Ramos (cell line): ENCODE results near the gene LRRC49.

Experiments used
- in situ Hi-C: fragments of 300-500 bp; cut with MboI; formaldehyde crosslinking; loops from one replicate; pipeline ENCODE4 v1.14.3; 2022; ENCODE audit warnings: low sequenced_read_pairs; ENCODE audit not compliant: unreplicated experiment

LRRC49 gene

GRCh38 chr15:71048913-71049675 lies 156.5 kb downstream of the LRRC49 start:
- in situ Hi-C loops = no loop called here

DNA sequence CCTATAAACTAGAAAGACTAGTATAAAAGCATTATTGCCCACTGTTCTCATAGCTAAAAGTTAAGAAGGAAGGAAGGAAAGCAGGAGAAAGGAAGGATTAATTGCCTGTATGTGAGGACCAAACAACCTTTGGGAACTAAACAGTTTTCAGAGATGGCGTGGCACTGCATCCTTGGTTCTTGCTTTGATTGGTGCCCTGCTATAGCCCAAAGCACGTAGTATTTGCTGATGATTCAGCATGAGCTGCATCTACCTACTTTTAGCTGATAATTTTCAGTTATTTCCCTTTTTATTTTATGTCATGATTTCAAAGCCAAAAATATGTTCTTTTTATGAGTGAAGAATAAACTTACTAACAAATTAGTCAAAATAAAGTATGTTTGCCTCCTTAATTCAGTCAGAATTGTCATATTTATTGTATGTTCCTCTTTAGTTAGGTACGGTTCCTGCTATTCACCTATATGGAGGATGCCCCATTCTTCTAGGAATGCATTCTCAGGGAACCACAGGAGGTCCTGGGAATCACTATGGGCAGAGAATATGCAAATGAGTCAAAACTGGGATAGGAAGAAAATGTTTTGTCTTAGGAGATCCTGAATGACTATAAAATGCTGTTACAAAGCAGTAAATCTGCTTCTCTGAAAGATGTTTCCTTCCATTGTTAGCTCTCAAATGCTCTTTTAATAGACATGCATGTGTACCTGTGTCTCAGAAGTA lies 157.2 kb downstream of the LRRC49 start:
- in situ Hi-C loops = no loop called here

DNA sequence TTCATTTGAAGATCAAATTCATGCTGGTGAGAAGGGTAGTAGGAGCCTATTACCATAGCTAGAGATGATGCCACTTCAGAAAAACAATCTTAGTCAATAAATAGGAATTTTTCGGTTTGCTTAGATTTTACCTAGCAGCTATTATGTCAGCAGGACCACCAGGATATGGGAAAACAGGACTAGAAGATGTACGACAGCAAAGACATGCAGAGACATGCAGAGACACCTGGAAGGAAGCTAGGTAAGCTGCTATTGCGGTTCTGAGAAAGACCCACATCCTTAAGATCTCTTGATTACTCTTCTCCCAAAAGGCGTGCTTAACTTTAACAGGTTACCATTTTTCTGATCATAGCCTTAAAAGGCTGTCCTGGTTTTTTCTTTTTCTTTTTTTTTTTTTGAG lies 157.8 kb downstream of the LRRC49 start:
- in situ Hi-C loops = no loop called here

DNA sequence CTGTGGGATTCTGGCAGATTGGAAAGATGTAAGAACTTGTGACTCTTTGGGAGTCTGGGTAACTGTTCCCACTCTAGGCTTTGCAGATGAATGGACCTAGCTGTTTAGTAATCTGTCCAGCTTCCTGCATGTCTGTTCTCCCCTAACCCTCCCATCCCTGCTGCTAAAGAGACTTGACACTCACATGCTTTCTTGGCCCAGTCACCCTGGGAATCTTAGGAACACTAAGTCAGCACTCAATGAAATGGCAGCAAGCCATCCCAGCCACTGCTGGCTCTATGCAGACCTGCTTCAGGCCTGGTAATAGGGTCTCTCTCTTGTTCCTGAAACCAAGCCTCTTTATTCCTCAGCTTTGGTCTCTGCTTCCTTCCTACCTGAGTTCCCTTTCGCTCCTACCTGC lies 158.9 kb downstream of the LRRC49 start:
- in situ Hi-C loops = no loop called here

- in situ Hi-C loops = no loop called here
Measured at GRCh38 chr15:71052356-71052755, 159.7 kb downstream of the LRRC49 start.

DNA sequence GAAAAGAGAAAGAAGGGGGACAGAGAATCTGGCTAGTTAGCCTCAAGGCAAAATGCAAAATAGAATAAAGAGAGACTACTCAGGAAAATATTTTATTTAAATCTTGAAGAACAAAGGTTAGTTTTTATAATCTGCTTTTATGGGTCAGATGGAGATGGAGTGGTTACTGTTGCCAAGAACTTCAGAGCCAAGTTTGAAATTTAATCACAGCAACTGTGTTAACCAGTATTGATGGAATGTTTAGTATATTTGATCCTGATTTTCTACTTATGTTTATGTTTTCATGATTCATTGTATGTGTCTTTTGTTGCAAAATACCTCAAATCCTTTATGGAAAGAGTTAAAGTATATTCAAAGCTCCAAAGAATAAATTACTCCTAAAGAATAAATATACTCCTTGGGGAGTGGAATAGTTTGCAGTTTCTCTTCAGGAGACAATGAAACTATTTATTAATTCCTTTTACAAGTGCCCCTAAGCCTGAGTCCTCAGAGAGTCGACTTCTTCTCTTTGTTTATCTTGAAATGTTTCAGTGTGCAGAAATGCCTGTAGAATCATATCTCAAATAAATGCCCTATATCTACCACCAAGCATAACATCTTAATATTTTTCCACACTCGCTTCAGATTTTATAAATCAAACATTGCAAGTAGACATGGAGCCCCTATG lies 161.8 kb downstream of the LRRC49 start:
- in situ Hi-C loops = no loop called here

GRCh38 chr15:71055461-71055860 lies 162.8 kb downstream of the LRRC49 start:
- in situ Hi-C loops = no loop called here

DNA sequence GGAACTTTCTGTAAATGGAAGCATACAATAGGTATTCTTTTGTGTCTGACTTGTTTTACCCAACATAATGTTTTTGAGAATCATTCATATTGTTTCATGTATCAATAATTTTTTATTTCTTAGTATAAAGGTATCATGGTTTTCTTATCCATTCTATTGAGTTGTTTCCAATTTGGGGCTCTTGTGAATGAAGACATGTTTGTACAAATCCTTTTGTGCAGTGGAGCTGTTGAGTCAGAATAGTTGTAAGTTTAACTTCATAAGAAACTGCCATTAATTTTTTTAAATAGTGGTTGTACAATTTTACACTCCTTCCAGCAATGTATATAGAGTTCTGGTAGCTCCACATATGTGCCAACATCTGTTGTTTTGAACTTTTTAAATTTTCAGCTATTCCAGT lies 163.5 kb downstream of the LRRC49 start:
- in situ Hi-C loops = no loop called here

DNA sequence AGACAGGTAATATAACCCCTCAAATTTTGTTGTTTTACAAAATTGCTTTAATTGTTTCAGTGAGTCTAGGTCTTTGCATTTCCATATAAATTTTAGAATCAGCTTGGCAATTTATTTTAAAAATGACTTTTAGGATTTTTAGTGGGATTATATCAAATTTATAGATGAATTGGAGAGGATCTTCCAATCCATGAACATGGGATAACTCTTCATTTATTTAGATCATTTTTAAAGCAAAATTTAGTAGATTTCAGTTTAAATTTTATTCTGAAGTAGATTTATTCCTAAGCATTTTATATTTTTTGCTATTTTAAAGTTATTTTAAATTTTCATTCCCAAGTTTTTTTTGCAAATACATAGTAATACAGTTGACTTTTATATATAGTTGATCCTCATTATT lies 164.5 kb downstream of the LRRC49 start:
- in situ Hi-C loops = no loop called here

DNA sequence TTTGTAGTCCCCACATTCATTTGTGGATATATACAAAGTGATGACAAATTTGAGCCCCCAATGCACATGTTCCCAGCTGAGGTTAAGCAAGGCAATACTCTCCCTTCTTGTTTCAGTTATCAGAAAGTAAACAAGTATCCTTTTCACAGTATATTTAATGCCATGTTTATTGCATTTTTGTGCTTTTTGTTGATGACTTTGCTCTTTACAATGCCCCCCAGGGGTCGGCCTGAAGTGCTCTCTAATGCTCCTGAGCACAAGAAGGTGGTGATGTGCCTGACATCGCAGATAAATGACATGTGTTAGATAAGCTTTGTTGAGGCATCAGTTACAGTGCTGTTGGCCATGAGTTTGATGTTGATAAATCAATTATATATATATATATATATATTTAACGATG lies 165.0 kb downstream of the LRRC49 start:
- in situ Hi-C loops = no loop called here

DNA sequence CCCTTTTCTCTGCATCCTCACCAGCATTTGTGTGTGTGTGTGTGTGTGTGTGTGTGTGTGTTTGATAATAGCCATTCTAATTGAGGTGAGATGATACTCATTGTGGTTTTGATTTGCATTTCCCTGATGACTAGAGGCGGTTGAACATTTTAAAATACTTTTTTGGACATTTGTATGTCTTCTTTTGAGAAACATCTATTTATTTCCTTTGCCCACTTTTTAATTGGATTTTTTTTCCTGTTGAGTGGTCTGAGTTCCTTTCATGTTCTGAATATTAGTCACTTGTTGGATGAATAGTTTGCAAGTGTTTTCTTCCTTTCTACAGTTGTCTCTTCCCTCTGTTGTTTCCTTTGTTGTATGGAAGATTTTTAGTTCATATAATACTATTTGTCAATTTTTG lies 168.4 kb downstream of the LRRC49 start:
- in situ Hi-C loops = no loop called here

GRCh38 chr15:71066983-71067382 lies 174.4 kb downstream of the LRRC49 start:
- in situ Hi-C loops = no loop called here

DNA sequence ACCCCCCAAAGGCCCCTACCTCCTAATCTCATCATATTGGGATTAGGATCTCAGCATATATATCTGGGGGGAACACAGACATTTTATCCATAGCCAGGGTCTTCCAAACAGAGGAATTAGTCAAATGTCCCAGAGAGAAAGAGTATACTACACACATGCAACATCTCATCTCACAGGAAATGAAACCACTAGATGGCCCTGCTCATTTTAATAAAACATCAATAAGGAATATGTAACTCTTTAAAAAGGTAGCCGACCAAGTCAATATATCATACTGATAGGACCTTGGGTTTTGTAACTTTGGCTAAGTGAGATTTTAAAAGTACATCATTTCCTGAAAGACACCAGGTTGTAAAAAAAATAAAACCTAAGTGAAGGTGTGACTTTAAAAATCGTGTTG lies 177.1 kb downstream of the LRRC49 start:
- in situ Hi-C loops = no loop called here

DNA sequence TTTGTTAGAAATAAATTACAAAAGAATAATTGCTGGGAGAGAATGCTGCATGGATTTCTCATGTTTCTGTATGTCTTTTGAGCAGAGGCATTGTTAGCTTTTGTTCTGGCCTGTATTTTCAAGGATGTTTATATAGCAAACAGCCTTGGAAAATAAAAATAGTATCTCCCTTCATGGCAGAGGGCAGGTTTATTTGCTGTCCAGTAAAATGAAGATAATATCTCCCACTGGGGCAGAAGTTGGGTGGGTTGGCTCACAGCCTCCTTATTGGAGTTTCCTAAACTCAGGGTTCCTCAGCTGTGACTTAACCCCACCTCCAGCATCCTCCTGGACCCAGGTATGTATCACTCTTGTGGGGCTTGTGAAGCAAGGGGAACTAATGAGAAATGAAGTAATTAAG lies 178.9 kb downstream of the LRRC49 start:
- in situ Hi-C loops = no loop called here

- in situ Hi-C loops = no loop called here
Measured at GRCh38 chr15:71072423-71072822, 179.8 kb downstream of the LRRC49 start.

GRCh38 chr15:71078506-71079207 lies 186.0 kb downstream of the LRRC49 start:
- in situ Hi-C loops = no loop called here

DNA sequence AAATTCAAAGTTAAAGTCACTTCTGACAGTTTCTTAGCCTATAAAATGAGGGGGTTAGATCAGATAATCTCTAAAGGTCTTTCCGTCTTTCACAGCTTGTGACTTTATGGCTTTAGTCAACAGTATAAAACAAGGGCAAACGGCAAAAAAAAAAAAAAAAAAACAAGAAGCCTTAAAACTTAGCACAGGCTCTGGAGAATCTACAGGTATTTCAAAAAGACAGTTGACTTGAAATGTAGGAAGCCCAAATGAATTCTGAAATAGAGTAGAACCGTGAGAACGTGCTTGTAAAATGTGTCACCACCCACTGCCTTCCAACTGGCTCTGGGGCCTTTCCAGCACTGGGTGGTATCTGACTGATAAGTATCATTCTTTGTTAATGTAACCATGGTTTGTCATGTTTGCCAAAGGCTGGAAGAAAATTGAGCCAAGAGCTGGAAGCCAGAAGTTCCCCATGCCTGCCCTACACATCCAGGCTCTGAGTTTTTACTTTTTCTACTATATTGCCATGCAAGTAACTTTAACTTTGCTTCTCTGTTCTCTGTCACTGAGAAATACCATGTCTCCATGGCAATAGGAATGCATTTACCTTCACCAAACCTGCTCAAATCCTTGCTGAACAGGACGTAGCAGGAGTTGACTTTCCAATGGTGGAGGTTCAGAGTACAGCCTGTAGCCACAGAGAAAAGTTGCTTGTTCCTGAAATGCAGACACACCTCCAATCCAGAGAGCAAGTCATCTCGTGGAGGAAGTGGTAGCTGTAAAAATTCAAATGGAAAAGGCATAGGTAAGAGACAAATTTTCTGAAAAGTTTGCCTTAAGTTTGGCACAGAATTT lies 186.8 kb downstream of the LRRC49 start:
- in situ Hi-C loops = no loop called here

- in situ Hi-C loops = no loop called here
Measured at GRCh38 chr15:71080166-71080565, 187.5 kb downstream of the LRRC49 start.

DNA sequence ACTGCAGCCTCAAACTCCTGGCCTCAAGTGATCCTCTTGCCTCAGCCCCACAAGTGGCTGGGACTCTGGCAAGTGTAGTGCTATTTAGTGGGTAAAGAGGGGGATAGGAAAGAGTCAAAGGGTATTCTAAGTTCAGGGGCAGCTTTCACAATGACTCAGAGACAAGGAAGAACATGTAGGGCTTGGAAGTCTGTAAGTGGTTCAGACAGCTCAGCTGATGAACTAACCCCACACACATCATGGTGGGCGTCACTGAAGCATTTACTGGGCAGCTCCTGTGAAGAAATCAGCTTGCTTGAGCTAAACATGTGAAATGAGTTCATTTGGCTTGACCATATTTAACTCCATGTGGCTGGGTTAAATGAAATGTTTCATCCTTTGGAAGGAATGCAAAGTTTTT lies 188.1 kb downstream of the LRRC49 start:
- in situ Hi-C loops = no loop called here

DNA sequence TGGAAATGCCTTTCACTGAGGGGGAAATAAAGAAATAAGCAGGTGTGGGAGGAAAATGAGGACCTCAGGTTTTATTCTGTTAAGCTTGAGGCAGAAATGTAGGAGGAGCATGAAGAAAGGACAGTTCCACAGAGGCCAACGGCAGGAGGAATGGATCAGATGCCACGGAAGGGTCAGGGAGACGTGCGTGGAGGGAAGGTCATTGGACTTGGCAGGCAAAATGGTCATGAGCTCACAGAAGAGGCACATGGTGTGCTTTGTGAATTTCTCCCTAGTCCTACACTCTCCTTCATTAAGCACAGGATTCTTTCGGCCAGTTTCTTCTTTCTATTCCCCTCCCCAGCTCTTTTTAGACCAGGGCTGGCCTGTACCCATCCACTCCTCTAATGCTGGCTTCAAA lies 190.2 kb downstream of the LRRC49 start:
- in situ Hi-C loops = no loop called here
